Left lobe of liver (tissue), 2 donors: Measurements from ENCODE around the gene KRT15. TPM values are rescaled to one million over a fixed set of nuclear protein-coding genes. Genes with fewer than 3 reads are reported as not detected.
"Not testable (repeated sequence)": the region's sequence is repeated elsewhere in the genome, so short reads cannot be mapped to it uniquely, and the experiment has no call there.

Experiments used
- ATAC-seq: fragments of 200-7000 bp; cut with Tn5 transposase; one replicate; pipeline ENCODE4 v1.9.1; 2020; ENCODE audit warnings: mild to moderate bottlenecking, moderate library complexity
- DNase-seq: peaks from one replicate; pipeline ENCODE4 v3.0.0-alpha.2; 2020; ENCODE audit warnings: low spot score
- total RNA-seq: library from RNA; stranded (reverse); gene quantifications from one replicate; pipeline ENCODE4 v1.2.1, GENCODE V29; 2021
- donor health status: DM: no; HTN: no; CAD: no; lungs with moderate emphysema.
- donor health status: DM: no; HTN: yes; CAD: no.

The KRT15 gene
- total RNA-seq, 1 donor from 2014 or later: 0.15 TPM

DNA sequence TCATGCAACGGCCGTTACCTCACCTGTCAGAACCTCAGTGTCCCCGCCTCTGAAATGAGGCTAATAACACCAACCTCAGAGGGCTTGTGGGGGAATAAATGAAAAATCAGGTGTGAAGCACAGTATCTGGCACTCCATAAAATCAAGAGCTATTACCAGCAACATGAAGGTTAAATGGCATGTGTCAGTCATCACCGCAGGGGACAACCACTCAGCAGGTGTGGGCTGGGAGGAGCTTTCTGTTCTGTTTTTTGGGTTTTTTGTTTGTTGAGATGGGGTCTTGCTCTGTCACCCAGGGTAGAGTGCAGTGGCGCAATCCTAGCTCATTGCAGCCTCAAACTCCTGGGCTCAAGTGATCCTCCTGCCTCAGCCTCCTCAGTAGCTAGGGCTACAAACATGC lies 26.2 kb upstream of the KRT15 start:
- no peak for DNase-seq

GRCh38 chr17:41544491-41544892 lies 25.8 kb upstream of the KRT15 start:
- no peak for DNase-seq
- no peak for ATAC-seq

More for the DNA sequence above, 26.2 kb upstream of the KRT15 start:
- no peak for ATAC-seq

- DNase-seq, ATAC-seq: not testable (repeated sequence)
Measured at GRCh38 chr17:41542786-41543185, 24.1 kb upstream of the KRT15 start.

GRCh38 chr17:41542357-41542756 lies 23.7 kb upstream of the KRT15 start:
- no peak for ATAC-seq
- no peak for DNase-seq

GRCh38 chr17:41540921-41541625 lies 22.4 kb upstream of the KRT15 start:
- no peak for ATAC-seq

GRCh38 chr17:41539979-41540701 lies 21.4 kb upstream of the KRT15 start:
- ATAC-seq (no peak), DNase-seq (no peak)

More at GRCh38 chr17:41540921-41541625, 22.4 kb upstream of the KRT15 start:
- no peak for DNase-seq

DNA sequence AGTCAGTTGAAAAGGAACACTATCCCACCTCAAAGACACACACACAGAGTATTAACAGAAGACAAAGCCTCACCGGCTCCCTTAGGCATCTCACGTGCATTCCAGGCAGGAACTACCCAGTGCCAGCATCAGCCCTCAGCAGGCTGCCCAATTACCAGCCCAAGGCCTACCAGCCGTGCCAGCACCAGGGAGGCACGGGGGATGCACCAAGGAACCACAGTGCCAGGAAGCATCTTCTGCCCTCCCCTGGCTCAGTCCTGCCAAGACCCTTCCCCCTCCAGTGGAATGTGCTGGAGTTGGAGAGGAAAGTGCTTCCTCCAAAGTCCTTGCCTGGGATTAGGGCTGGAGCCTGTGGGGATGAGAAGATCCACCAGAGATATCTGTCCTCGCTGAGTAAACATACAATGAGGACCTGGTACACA lies 20.4 kb upstream of the KRT15 start:
- ATAC-seq: no peak
- no peak for DNase-seq

DNA sequence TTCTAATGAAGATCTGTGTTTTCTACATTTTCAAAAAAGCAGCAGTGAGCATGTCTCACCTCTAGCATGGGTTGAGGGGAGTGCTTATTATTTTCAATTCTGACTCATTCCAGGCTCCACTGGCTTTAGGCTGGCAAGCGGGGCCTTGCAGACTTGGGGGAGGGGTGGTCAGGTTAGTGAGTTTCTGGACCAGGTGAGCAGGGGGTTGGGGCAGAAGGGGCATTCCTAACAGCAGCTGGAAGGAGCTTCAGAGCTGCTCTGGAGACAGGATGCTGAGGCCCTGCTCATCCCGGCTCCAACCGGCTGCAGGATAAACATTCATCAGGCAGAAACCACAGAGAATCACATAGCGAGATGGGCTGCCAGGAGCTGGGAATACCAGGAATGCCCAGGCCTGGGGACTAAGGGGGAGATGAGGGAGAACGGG lies 19.9 kb upstream of the KRT15 start:
- DNase-seq (no peak), ATAC-seq (no peak)

DNA sequence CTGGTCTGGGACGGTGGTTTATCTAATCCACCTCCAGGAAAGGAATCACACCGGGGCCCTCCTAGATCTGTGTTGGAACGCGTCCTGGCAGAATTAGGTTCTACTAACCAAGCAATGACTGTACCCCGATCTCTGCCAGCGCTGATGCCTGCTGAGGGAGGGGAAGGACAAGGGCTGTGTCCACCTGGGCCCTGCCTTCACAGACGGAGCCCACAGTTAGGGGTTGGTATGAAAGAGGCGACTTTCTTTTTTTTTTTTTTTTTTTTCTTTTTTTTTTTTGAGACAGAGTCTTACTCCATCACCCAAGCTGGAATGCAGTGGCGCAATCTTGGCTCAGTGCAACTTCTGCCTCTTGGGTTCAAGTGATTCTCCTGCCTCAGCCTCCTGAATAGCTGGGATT lies 19.3 kb upstream of the KRT15 start:
- ATAC-seq: no peak
- no peak for DNase-seq

- ATAC-seq (no peak), DNase-seq (no peak)
Measured at GRCh38 chr17:41537614-41537954, 18.9 kb upstream of the KRT15 start.

DNA sequence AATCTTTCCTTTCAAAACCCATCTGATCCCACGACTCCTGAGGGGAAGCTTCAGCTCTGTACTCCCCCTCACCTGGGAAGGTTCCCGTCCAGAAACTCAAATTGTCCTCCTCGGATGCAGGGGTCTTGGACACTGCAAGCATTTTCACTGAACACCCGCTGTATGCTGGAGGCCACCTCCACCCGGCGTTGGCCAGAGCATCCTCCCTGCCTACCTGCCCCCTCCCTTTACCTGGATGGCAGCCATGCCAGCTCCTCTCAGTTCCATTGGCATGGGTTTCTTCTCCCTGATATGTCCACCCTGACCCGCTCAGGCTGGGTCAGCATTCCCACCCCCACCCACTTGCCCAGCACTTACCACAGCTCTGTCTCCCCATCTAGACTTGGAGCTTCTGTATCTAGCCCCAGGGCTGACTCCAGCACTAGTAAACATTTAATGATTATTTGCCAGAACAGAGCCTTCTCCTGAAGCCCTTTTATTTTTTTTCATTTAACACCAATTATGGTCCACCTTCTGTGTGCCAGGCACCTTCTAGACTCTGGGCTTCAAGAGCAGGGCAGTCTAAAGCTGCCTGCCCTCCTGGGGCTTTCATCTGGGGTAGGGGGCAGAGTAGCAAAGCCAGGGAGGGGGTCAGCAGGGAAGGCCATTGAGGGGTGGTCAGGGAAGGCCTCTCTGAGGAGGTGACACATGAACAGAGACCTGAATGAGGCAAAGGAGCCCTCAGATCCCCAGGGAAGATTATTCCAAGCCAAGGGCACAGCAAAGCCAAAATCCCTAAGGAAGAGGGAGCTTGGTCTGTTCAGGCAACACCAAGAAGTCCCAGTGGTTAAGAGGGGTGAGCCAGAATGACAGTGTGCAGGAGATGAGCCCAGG lies 18.3 kb upstream of the KRT15 start:
- ATAC-seq: no peak
- no peak for DNase-seq

- DNase-seq (no peak), ATAC-seq (no peak)
Measured at GRCh38 chr17:41535764-41536481, 17.2 kb upstream of the KRT15 start.

DNA sequence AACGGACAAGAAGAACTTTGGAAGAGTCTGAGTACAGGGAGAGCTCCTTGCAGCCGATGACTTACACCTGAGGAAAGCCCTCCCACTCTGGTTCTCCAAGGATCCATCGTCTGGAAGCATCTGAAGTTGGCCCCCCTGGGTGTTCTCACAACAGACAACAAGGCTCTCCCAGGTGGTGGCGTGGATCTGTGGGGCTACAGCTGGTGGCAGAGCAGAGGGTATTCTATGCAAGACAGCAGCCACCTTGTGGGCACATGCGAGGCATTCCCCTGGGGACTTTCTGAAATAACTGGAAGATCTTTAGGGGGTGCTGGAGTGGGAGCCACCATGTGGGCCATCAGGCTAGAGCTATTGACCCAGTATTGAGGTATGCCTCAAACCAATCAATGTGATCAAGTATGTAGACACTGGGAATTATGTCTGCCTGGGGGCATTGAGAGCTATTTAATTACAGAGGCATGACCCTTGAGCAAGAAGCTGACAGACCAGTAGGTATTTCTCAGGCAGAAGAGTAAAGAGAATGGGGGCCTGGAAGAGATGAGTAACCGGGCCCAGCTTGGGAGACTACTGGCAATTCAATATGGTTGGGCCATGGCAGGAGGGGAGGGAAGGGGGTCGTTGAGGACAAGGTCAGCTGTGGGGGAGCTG lies 16.3 kb upstream of the KRT15 start:
- ATAC-seq (no peak), DNase-seq (no peak)

- no peak for DNase-seq
- no peak for ATAC-seq
Measured at GRCh38 chr17:41533613-41534012, 14.9 kb upstream of the KRT15 start.

GRCh38 chr17:41532947-41533570 lies 14.4 kb upstream of the KRT15 start:
- no peak for ATAC-seq
- DNase-seq: no peak

DNA sequence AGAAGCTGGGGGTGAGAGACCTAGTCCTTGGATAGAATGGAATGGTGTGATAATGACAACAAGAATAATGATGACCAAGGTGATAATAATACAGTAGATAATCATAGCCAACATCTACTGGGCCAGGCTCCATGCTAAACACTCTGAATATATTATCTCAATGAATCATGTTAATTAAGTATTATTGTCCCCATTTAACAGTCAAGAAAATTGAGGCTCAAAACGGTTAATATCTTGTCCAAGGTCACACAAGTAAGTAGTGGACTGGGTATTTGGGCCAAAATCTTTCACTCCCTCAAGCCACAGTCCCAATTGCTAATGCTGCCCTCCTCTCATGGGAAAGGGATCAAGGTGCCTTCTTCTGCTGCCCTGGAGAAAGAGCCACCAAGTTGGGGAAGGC lies 13.3 kb upstream of the KRT15 start:
- DNase-seq (no peak), ATAC-seq (no peak)

DNA sequence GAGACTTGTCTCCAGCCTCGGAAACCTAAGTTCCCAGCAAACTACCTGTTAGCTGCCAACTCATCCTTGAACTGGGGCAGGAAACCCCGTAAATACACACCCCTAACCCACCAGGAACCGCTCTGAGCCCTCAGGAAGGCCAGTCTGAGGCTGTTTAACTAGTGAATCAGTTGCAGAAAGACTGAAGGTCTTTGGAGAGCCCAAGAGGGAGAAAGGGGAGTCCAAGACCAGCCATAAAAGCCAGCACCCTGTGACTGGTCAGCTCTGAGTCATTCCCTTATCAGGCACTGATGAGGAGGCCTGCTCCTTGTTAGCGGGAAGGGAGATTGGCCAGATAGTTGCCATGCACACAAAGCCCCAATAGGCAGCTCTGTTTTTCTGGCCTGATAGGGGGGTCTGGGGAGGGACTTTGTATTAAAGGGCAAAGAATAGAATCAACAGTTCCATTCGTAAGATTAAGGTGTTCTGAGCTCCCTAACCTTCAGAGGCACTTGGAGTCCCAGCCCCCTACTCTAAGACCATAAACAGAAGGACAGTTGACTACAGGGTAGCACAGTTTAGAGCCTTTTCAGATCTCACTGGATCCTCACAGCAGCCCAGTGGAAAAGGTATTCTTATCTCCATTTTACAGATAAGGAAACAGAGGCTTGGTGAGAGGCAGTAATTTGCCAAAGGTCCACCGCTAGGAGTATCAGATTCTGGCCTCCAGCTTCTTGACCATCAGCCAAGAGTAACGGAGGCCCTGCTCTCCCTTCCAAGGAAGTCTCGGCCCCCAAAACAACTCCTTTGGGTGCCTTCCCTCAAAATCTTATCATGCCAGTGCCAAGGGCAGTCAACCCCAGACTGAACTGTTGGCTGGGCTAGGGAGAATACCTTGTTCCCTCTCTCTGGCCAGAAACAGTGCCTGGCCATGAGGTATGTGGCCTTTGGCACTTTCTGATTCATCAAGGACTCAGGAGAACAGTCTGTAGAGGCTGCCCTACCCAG lies 11.7 kb upstream of the KRT15 start:
- ATAC-seq (no peak), DNase-seq (no peak)

GRCh38 chr17:41529491-41529915 lies 10.8 kb upstream of the KRT15 start:
- ATAC-seq (no peak), DNase-seq (no peak)

DNA sequence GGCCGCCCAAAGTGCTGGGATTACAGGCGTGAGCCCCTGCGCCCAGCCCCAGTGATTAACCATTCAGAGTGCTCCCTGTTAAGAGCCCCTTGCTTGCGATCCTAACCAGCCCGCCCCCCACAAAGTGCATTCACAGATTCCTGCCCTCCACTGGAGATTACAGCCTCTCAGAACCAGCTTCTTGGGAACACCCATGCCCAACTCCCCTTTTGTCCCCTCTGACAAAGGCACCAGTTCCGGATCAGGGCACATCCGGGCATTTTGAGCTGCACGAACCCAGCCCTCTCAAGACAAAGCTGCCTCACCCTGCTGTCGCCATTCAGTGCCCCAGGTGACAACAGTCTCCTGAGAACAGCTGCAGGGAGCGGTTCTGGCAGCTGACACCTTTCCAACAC lies 10.3 kb upstream of the KRT15 start:
- ATAC-seq (no peak), DNase-seq (no peak)
